Coronary artery (tissue), 2 donors: ENCODE measurements around the gene KCNH3.
"Not testable (repeated sequence)": the region's sequence is repeated elsewhere in the genome, so short reads cannot be mapped to it uniquely, and the experiment has no call there.

Experiments used
- DNase-seq: peaks from one replicate; pipeline ENCODE4 v3.0.0-alpha.2; 2017; ENCODE audit warnings: low spot score
- H3K27ac ChIP-seq, 2 donors: fragments of 200-600 bp; sonication (generic); one replicate each; pipeline ENCODE4 v1.5.1; 2016 to 2019
- H3K4me3 ChIP-seq: fragments of 200-600 bp; sonication (generic); 2 replicates; pipeline ENCODE4 v1.5.1; 2016; ENCODE audit warnings: mild to moderate bottlenecking, moderate library complexity
- CTCF ChIP-seq: fragments of 200-600 bp; sonication (generic); IDR thresholded peaks from one replicate; pipeline ENCODE4 v1.5.1; 2019; ENCODE audit warnings: antibody characterized with exemption

Gene KCNH3

GRCh38 chr12:49501895-49502294, 36.9 kb upstream of the KCNH3 start:
- no peak for DNase-seq
- TF ChIP-seq CTCF = no peak

GRCh38 chr12:49502590-49502989, 36.2 kb upstream of the KCNH3 start:
- Histone ChIP-seq H3K27ac (no peak overlapping the region), H3K4me3 (no peak overlapping the region)
- no peak for DNase-seq
- no peak for TF ChIP-seq CTCF

More at GRCh38 chr12:49501895-49502294, 36.9 kb upstream of the KCNH3 start:
- H3K4me3 ChIP-seq = no peak overlapping the region
- H3K27ac ChIP-seq = no peak overlapping the region

GRCh38 chr12:49503674-49504180, 35.1 kb upstream of the KCNH3 start:
- DNase-seq = no peak
- no peak overlapping the region for H3K4me3 ChIP-seq
- no peak overlapping the region for H3K27ac ChIP-seq
- no peak for TF ChIP-seq CTCF

- TF ChIP-seq CTCF = no peak
- DNase-seq = no peak
- no peak overlapping the region for H3K4me3 ChIP-seq
- no peak overlapping the region for H3K27ac ChIP-seq
These were observed 33.2 kb upstream of the KCNH3 start for GRCh38 chr12:49505672-49506071.

GRCh38 chr12:49507139-49507538, 31.7 kb upstream of the KCNH3 start:
- TF ChIP-seq CTCF = no peak
- no peak for DNase-seq
- H3K27ac ChIP-seq = no peak overlapping the region
- H3K4me3 ChIP-seq = no peak overlapping the region

- not testable (repeated sequence) for H3K27ac ChIP-seq, H3K4me3 ChIP-seq, DNase-seq
These were observed 29.1 kb upstream of the KCNH3 start for GRCh38 chr12:49509681-49510080.

DNA sequence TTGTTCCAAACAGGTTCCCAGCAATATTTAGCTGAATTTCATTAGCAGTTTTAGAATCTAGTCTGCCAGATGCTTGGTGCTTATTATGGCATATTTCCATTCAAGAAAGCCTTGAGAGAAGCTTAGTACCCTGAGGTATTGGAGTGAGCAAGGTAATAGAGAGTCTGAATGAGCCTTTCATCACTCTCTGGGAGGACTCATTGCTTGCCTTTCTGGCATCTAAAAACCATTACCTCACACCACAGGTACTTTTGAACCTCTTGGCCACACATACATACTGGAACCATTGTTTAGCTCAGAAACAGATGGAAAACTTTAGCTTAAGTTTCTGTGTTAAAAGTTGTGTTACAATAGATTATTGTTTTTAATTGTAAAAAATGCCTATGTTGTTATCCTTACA, 27.4 kb upstream of the KCNH3 start:
- no peak for TF ChIP-seq CTCF
- Histone ChIP-seq H3K27ac (no peak overlapping the region), H3K4me3 (no peak overlapping the region)
- DNase-seq = no peak

- no peak overlapping the region for H3K27ac ChIP-seq
- no peak for TF ChIP-seq CTCF
- no peak for DNase-seq
- H3K4me3 ChIP-seq = no peak overlapping the region
These were observed 26.3 kb upstream of the KCNH3 start for GRCh38 chr12:49512546-49512945.
